IMR-90 (cell line): ENCODE data around the gene S100A6.

ENCODE experiments used
- POLR2A ChIP-seq: IDR thresholded peaks from 2 replicates; pipeline ENCODE4 v1.6.1; 2012; ENCODE audit warnings: mild to moderate bottlenecking, low read depth, low read length
- TF ChIP-seq, protein P1 (sequence below): conservative IDR thresholded peaks from 2 replicates; pipeline ENCODE4 v1.5.1; 2012; ENCODE audit warnings: mild to moderate bottlenecking, low read depth, low read length, improper control_type of control experiment
- TF ChIP-seq, protein P2 (sequence below): fragments of 150-350 bp; IDR thresholded peaks from 2 replicates; pipeline ENCODE4 v1.6.1; 2017; ENCODE audit warnings: mild to moderate bottlenecking, antibody characterized with exemption, low read length, low read depth

DNA sequence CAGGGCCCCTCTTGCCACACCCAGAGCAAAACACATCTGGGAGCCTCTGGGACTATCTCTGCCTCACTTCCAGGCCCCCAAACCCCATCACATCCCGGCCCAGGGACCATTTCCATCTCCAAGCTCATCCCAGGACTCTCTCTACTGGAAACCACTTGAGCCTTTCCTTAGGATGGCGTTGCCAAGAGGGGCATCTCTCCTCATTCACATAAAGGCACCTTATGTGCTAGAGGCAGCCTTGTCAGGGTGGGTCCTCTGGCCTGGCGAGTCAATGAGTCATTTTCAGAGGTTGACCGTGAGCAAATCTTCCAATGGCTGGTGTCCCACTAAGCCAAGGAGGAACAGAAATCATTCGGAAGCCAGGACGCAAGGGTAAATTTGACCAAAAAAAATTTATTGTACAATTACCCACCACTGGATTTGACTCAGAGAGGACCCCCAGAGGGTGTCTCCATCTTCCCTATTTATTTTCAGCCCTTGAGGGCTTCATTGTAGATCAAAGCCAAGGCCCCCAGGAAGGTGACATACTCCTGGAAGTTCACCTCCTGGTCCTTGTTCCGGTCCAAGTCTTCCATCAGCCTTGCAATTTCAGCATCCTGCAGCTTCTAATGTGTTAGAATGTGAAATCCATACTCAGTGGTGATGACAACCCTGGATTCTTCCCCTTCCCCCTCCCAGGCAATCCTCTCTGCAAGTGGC is 1.4 kb downstream of the S100A6 start:
- no peak for TF ChIP-seq POLR2A
- TF ChIP-seq, protein P1, sequence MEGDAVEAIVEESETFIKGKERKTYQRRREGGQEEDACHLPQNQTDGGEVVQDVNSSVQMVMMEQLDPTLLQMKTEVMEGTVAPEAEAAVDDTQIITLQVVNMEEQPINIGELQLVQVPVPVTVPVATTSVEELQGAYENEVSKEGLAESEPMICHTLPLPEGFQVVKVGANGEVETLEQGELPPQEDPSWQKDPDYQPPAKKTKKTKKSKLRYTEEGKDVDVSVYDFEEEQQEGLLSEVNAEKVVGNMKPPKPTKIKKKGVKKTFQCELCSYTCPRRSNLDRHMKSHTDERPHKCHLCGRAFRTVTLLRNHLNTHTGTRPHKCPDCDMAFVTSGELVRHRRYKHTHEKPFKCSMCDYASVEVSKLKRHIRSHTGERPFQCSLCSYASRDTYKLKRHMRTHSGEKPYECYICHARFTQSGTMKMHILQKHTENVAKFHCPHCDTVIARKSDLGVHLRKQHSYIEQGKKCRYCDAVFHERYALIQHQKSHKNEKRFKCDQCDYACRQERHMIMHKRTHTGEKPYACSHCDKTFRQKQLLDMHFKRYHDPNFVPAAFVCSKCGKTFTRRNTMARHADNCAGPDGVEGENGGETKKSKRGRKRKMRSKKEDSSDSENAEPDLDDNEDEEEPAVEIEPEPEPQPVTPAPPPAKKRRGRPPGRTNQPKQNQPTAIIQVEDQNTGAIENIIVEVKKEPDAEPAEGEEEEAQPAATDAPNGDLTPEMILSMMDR: no peak
- TF ChIP-seq, protein P2, sequence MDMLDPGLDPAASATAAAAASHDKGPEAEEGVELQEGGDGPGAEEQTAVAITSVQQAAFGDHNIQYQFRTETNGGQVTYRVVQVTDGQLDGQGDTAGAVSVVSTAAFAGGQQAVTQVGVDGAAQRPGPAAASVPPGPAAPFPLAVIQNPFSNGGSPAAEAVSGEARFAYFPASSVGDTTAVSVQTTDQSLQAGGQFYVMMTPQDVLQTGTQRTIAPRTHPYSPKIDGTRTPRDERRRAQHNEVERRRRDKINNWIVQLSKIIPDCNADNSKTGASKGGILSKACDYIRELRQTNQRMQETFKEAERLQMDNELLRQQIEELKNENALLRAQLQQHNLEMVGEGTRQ: no peak
